NB4 (cell line): ENCODE measurements around the gene C2orf68.
"Not testable (repeated sequence)": the region's sequence is repeated elsewhere in the genome, so short reads cannot be mapped to it uniquely, and the experiment has no call there.

ENCODE experiments used
- POLR2A ChIP-seq: IDR thresholded peaks from 2 replicates; pipeline ENCODE4 v1.6.1; 2011; ENCODE audit warnings: mild to moderate bottlenecking; ENCODE audit not compliant: insufficient read length; ENCODE audit errors: extremely low read depth
- TF ChIP-seq, protein P1 (sequence below): IDR thresholded peaks from one replicate; pipeline ENCODE4 v1.5.1; 2012; ENCODE audit warnings: low read depth, low read length

GRCh38 chr2:85560403-85560726 is 51.5 kb downstream of the C2orf68 start:
- not testable (repeated sequence) for TF ChIP-seq POLR2A
- TF ChIP-seq, protein P1, sequence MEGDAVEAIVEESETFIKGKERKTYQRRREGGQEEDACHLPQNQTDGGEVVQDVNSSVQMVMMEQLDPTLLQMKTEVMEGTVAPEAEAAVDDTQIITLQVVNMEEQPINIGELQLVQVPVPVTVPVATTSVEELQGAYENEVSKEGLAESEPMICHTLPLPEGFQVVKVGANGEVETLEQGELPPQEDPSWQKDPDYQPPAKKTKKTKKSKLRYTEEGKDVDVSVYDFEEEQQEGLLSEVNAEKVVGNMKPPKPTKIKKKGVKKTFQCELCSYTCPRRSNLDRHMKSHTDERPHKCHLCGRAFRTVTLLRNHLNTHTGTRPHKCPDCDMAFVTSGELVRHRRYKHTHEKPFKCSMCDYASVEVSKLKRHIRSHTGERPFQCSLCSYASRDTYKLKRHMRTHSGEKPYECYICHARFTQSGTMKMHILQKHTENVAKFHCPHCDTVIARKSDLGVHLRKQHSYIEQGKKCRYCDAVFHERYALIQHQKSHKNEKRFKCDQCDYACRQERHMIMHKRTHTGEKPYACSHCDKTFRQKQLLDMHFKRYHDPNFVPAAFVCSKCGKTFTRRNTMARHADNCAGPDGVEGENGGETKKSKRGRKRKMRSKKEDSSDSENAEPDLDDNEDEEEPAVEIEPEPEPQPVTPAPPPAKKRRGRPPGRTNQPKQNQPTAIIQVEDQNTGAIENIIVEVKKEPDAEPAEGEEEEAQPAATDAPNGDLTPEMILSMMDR = not testable (repeated sequence)
